PC-3 (cell line): Measurements from ENCODE around the gene DMAP1. TPM values are rescaled to one million over a fixed set of nuclear protein-coding genes. Genes with fewer than 3 reads are reported as not detected.

Experiments
- ATAC-seq: fragments of 200-7000 bp; cut with Tn5 transposase; 2 replicates; pipeline ENCODE4 v1.9.1; 2020; ENCODE audit warnings: mild to moderate bottlenecking, moderate library complexity
- BruUV-seq: library from RNA; stranded (reverse); fragments of 400-500 nt; replicated peaks from 2 replicates; lab custom pipeline; 2021; lab: Mats Ljungman, UMichigan
- CTCF ChIA-PET: fragments of 300-600 bp; sonication (Branson Sonifier 250); formaldehyde crosslinking; loops from one replicate; lab custom pipeline; 2022; ENCODE audit warnings: antibody characterized with exemption; lab: Charles Lee
- POLR2A ChIA-PET: fragments of 300-600 bp; sonication (Branson Sonifier 250); formaldehyde crosslinking; loops from one replicate; lab custom pipeline; 2022; ENCODE audit warnings: antibody characterized with exemption; ENCODE audit not compliant: unreplicated experiment; lab: Charles Lee
- DNase-seq: peaks from one replicate; pipeline ENCODE4 v3.0.0-alpha.2; 2015
- H2AFZ ChIP-seq: fragments of 300-600 bp; sonication (generic); 2 replicates; pipeline ENCODE4 v1.6.0; 2016; ENCODE audit warnings: antibody characterized with exemption, low read length
- H3F3A ChIP-seq: fragments of 300-600 bp; sonication (generic); one replicate; pipeline ENCODE4 v1.6.0; 2017; ENCODE audit warnings: antibody characterized with exemption, low read length, control low read depth, mild to moderate bottlenecking; ENCODE audit not compliant: unreplicated experiment
- H3K27ac ChIP-seq: fragments of 300-600 bp; sonication (generic); 2 replicates; pipeline ENCODE4 v1.5.1; 2016; ENCODE audit warnings: mild to moderate bottlenecking, low read length
- H3K27me3 ChIP-seq: fragments of 300-600 bp; sonication (generic); 2 replicates; pipeline ENCODE4 v1.6.1; 2016; ENCODE audit warnings: low read length, mixed read lengths
- H3K36me3 ChIP-seq: fragments of 300-600 bp; sonication (generic); 2 replicates; pipeline ENCODE4 v1.6.1; 2016; ENCODE audit warnings: low read depth, mixed run types, low read length, mixed read lengths
- H3K4me1 ChIP-seq: fragments of 300-600 bp; sonication (generic); 2 replicates; pipeline ENCODE4 v1.5.1; 2016; ENCODE audit warnings: low read length; ENCODE audit not compliant: insufficient read depth
- H3K4me2 ChIP-seq: fragments of 300-600 bp; sonication (generic); 2 replicates; pipeline ENCODE4 v1.6.0; 2016; ENCODE audit warnings: low read length
- H3K4me3 ChIP-seq: fragments of 300-600 bp; sonication (generic); 2 replicates; pipeline ENCODE4 v1.5.1; 2016; ENCODE audit warnings: mild to moderate bottlenecking, low read length, mixed read lengths
- H3K79me2 ChIP-seq: fragments of 300-600 bp; sonication (generic); 2 replicates; pipeline ENCODE4 v1.6.1; 2017; ENCODE audit warnings: low read length, mixed read lengths
- H3K9ac ChIP-seq: fragments of 300-600 bp; sonication (generic); 2 replicates; pipeline ENCODE4 v1.6.0; 2016; ENCODE audit warnings: mild to moderate bottlenecking, low read length
- H3K9me2 ChIP-seq: fragments of 300-600 bp; sonication (generic); replicated peaks from 2 replicates; pipeline ENCODE4 v1.6.1; 2016; ENCODE audit warnings: mixed run types, low read length, mixed read lengths
- H3K9me3 ChIP-seq: fragments of 300-600 bp; sonication (generic); 2 replicates; pipeline ENCODE4 v1.6.1; 2016; ENCODE audit warnings: low read length, mixed read lengths
- H4K20me1 ChIP-seq: fragments of 300-600 bp; sonication (generic); 2 replicates; pipeline ENCODE4 v1.6.1; 2016; ENCODE audit warnings: low read length, mixed read lengths
- CTCF ChIP-seq: fragments of 300-600 bp; sonication (generic); conservative IDR thresholded peaks from 2 replicates; pipeline ENCODE4 v1.5.1; 2017; ENCODE audit warnings: antibody characterized with exemption, low read depth, mild to moderate bottlenecking, low read length
- EZH2 ChIP-seq: fragments of 300-600 bp; sonication (generic); IDR thresholded peaks from one replicate; pipeline ENCODE4 v1.6.1; 2017; ENCODE audit warnings: antibody characterized with exemption, mild to moderate bottlenecking, low read length; ENCODE audit not compliant: unreplicated experiment
- EZH2phosphoT487 ChIP-seq: fragments of 300-600 bp; sonication (generic); IDR thresholded peaks from 2 replicates; pipeline ENCODE4 v1.6.1; 2018; ENCODE audit warnings: mild to moderate bottlenecking, antibody characterized with exemption, low read length, borderline replicate concordance
- intact Hi-C: fragments of 100-400 bp; cut with micrococcal nuclease; formaldehyde crosslinking; loops from 2 replicates; pipeline ENCODE4 v1.9.0; 2023
- total RNA-seq: library from RNA; depleted of rRNA; stranded (reverse); fragments of >200 nt; gene quantifications from 2 replicates; pipeline ENCODE4 v1.2.3, GENCODE V29; 2014; rRNA removed

DMAP1 gene
- total RNA-seq, 1 experiment from 2014 or later: 55.5 TPM

DNA sequence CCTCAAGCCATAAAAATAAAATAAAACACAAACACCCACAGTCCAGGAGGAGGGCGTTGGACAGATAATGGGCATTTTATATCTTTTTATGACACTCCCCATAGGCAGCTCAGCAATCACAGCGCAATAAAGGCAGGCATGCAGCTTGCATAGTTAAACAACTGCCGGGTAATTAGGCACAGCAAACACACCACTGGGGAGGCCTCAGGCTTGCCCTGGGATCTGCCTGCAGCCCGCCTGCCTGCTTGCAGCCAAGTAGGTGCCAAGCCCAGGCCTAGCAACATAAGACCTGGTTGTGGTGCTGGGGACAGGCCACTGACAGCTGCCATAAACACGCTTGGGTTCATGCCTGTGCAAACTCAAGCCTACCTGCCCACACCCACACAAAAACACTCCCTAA is 54.2 kb downstream of the DMAP1 start:
- no peaks in the 10 kb centered on the region for H3K79me2 ChIP-seq
- no peaks in the 10 kb centered on the region for H3K9me3 ChIP-seq
- no peaks in the 10 kb centered on the region for H3K9me2 ChIP-seq
- no peak overlapping the region for H3K4me3 ChIP-seq
- intact Hi-C loops: no loop called here
- no peaks in the 10 kb centered on the region for H3K27me3 ChIP-seq
- H4K20me1 ChIP-seq: no peaks in the 10 kb centered on the region
- no peaks in the 10 kb centered on the region for H3F3A ChIP-seq
- no peak overlapping the region for H3K27ac ChIP-seq
- DNase-seq (no peak), ATAC-seq (no peak)
- no peak overlapping the region for H3K4me2 ChIP-seq
- no TSS peak for BruUV-seq
- no peaks in the 10 kb centered on the region for H3K4me1 ChIP-seq
- no peaks in the 10 kb centered on the region; the same call in 1 of the 2 replicates for H3K36me3 ChIP-seq
- POLR2A ChIA-PET: no interaction called here
- TF ChIP-seq EZH2 (no peak), EZH2phosphoT487 (no peak), CTCF (no peak)
- H3K9ac ChIP-seq: no peak overlapping the region
- no peak overlapping the region for H2AFZ ChIP-seq
- CTCF ChIA-PET: no interaction called here

DNA sequence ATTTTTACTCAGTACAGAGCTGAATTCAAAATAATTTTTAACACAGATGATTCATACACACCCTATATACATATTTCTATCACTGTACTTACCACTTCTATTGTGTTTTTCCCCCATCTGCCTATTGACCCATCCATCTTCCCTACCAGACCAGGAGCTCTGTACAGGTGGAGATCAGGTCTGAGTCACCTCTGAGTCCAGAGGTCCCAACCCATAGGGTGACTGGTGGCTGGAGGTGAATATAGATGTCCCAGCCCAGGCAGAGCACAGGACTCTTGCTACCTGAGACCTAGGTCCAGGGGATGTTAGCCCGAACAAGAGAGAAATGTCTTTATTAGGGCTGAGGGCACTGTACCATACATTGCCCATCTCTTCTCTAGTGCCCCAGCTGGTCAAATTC is 54.8 kb downstream of the DMAP1 start:
- H3K27me3 ChIP-seq: no peaks in the 10 kb centered on the region
- H3K79me2 ChIP-seq: no peaks in the 10 kb centered on the region
- ATAC-seq (no peak), DNase-seq (no peak)
- H3K4me2 ChIP-seq: no peak overlapping the region
- no peak overlapping the region for H3K27ac ChIP-seq
- no peak overlapping the region for H3K9ac ChIP-seq
- POLR2A ChIA-PET: no interaction called here
- H3F3A ChIP-seq: no peaks in the 10 kb centered on the region
- no peaks in the 10 kb centered on the region for H3K9me3 ChIP-seq
- intact Hi-C loops: no loop called here
- no peaks in the 10 kb centered on the region; the same call in 1 of the 2 replicates for H3K36me3 ChIP-seq
- no TSS peak for BruUV-seq
- no peak overlapping the region for H3K4me3 ChIP-seq
- H4K20me1 ChIP-seq: no peaks in the 10 kb centered on the region
- H2AFZ ChIP-seq: no peak overlapping the region
- H3K4me1 ChIP-seq: no peaks in the 10 kb centered on the region
- no peaks in the 10 kb centered on the region for H3K9me2 ChIP-seq
- CTCF ChIA-PET: no interaction called here
- TF ChIP-seq EZH2phosphoT487 (no peak), CTCF (no peak), EZH2 (no peak)

Other genes with a start within 250 kb of the DMAP1 start
- gene DPH2, start 243.5 kb upstream of the DMAP1 start, total RNA-seq: 46.3 and 59.0 TPM in 2 replicates
- gene ATP6V0B, start 238.5 kb upstream of the DMAP1 start, total RNA-seq: 207 and 241 TPM in 2 replicates
- 103 and 136 TPM in 2 replicates for gene B4GALT2, start 234.3 kb upstream of the DMAP1 start, total RNA-seq
- 10.1 and 21.9 TPM in 2 replicates for gene CCDC24, start 221.9 kb upstream of the DMAP1 start, total RNA-seq
- 11.2 and 15.7 TPM in 2 replicates for gene SLC6A9, start 182.0 kb upstream of the DMAP1 start, total RNA-seq
- gene KLF17, start 94.7 kb upstream of the DMAP1 start, total RNA-seq: 0.26 and 0.58 TPM in 2 replicates
- not detected in 2 replicates for gene KLF18, start 71.8 kb upstream of the DMAP1 start, total RNA-seq
- gene ERI3, start 141.8 kb downstream of the DMAP1 start, total RNA-seq: 138 and 165 TPM in 2 replicates
- 66.6 and 100 TPM in 2 replicates for gene RNF220, start 191.8 kb downstream of the DMAP1 start, total RNA-seq